Esophagus squamous epithelium (tissue), 5 donors: Measurements from ENCODE around the gene PRKCE. TPM values are rescaled to one million over a fixed set of nuclear protein-coding genes. Genes with fewer than 3 reads are reported as not detected.

Experiments
- DNase-seq: peaks from one replicate; lab custom pipeline; 2025; lab: John Stamatoyannopoulos, UW
- H3K27ac ChIP-seq, 4 donors: fragments of 200-600 bp; sonication (generic); one replicate each; pipeline ENCODE4 v1.5.1; 2016 to 2019; ENCODE audit warnings: mild to moderate bottlenecking in 1 of 4
- H3K27me3 ChIP-seq, 4 donors: fragments of 200-600 bp; sonication (generic); 1 replicate in 3 of 4; 2 replicates in 1 of 4; pipeline versions ENCODE4 v1.5.1 to v1.6.0; 2017 to 2021; ENCODE audit warnings: antibody characterized with exemption in 1 of 4
- H3K36me3 ChIP-seq, 3 donors: fragments of 200-600 bp; sonication (generic); one replicate each; pipeline ENCODE4 v1.5.1; 2016 to 2019
- H3K4me1 ChIP-seq, 3 donors: fragments of 200-600 bp; sonication (generic); one replicate each; pipeline ENCODE4 v1.5.1; 2017 to 2019
- H3K4me3 ChIP-seq, 4 donors: fragments of 200-600 bp; sonication (generic); 1 replicate in 3 of 4; 2 replicates in 1 of 4; pipeline ENCODE4 v1.5.1; 2016 to 2019; ENCODE audit warnings: mild to moderate bottlenecking in 2 of 4, moderate library complexity in 1 of 4
- H3K9me3 ChIP-seq, 3 donors: fragments of 200-600 bp; sonication (generic); one replicate each; pipeline ENCODE4 v1.5.1; 2016 to 2019
- POLR2A ChIP-seq, 4 donors: fragments of 450-650 bp; IDR thresholded peaks; one replicate each; pipeline ENCODE4 v1.6.1; 2017; ENCODE audit warnings: antibody characterized with exemption in 4 of 4, mild to moderate bottlenecking in 4 of 4, moderate library complexity in 3 of 4
- WGBS, 2 donors: methylation state at CpG; one replicate each; pipeline ENCODE4 v1.1.5; 2018; 5-methylcytosine and 5-hydroxymethylcytosine counted together
- intact Hi-C: fragments of 100-400 bp; cut with DNase I; formaldehyde crosslinking; loops from one replicate; pipeline ENCODE4 v1.15.0; 2022
- total RNA-seq, 4 donors: library from RNA; depleted of rRNA; stranded (reverse); fragments of >200 nt; gene quantifications; one replicate each; pipeline ENCODE4 v1.1.0, GENCODE V29; 2016
- TF ChIP-seq, protein P1 (sequence below), 6 experiments: fragments of 450-650 bp in 4 of 6; fragments of 200-600 bp in 2 of 6; sonication (generic) in 2 of 6; IDR thresholded peaks; one replicate each; pipeline ENCODE4 v1.5.1; 2016 to 2019; ENCODE audit warnings: antibody characterized with exemption in 6 of 6, mild to moderate bottlenecking in 4 of 6, moderate library complexity in 4 of 6
- donor health status: DM: yes; HTN: yes; CAD: no.

PRKCE gene
- total RNA-seq, 4 donors from 2014 or later = 6.5 to 13.7 (median 9.9) TPM

DNA sequence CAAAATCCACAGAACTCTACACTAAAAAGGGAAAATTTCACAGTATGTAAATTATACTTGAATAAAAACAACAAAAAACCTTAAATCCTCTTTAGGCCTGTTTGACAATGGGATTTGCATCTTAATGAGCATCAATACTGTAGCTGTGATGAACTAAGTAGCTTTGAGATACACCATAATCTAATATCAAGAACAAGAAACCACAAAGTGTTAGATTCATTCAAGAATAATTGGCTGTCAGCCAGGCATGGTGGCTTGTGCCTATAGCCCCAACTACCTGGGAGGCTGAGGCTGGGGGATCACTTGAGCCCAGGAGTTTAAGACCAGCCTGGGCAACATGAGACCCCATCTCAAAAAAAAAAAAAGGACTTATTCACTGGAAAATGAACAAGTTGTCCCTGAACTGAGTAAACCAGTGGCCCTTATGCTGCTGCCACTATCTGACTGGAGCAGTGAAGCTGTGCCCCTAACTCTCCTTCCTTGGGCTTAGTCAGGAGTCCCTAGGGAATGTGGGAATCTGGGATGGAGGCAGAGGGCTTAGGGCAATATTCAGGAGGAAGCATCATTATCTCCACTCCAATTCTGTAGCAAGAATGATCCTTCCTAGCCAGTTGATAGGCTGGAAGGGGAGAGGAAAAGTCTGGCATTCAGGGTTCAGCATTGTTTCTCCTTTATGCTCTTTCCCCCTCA, 88.5 kb downstream of the PRKCE start:
- no peak overlapping the region for H3K27ac ChIP-seq
- no peak for DNase-seq
- H3K27me3 ChIP-seq = no peaks in the 10 kb centered on the region
- intact Hi-C loops = no loop called here
- H3K9me3 ChIP-seq = no peaks in the 10 kb centered on the region
- TF ChIP-seq, protein P1, sequence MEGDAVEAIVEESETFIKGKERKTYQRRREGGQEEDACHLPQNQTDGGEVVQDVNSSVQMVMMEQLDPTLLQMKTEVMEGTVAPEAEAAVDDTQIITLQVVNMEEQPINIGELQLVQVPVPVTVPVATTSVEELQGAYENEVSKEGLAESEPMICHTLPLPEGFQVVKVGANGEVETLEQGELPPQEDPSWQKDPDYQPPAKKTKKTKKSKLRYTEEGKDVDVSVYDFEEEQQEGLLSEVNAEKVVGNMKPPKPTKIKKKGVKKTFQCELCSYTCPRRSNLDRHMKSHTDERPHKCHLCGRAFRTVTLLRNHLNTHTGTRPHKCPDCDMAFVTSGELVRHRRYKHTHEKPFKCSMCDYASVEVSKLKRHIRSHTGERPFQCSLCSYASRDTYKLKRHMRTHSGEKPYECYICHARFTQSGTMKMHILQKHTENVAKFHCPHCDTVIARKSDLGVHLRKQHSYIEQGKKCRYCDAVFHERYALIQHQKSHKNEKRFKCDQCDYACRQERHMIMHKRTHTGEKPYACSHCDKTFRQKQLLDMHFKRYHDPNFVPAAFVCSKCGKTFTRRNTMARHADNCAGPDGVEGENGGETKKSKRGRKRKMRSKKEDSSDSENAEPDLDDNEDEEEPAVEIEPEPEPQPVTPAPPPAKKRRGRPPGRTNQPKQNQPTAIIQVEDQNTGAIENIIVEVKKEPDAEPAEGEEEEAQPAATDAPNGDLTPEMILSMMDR (IDR thresholded peaks at IDR 0.05) = no peak
- TF ChIP-seq POLR2A (IDR thresholded peaks at IDR 0.05) = no peak
- H3K4me1 ChIP-seq = peaks cover 0 to 18% (median 6%) of the 10 kb centered on the region in 3 donors
- H3K4me3 ChIP-seq = no peak overlapping the region
- no peaks in the 10 kb centered on the region for H3K36me3 ChIP-seq

DNA sequence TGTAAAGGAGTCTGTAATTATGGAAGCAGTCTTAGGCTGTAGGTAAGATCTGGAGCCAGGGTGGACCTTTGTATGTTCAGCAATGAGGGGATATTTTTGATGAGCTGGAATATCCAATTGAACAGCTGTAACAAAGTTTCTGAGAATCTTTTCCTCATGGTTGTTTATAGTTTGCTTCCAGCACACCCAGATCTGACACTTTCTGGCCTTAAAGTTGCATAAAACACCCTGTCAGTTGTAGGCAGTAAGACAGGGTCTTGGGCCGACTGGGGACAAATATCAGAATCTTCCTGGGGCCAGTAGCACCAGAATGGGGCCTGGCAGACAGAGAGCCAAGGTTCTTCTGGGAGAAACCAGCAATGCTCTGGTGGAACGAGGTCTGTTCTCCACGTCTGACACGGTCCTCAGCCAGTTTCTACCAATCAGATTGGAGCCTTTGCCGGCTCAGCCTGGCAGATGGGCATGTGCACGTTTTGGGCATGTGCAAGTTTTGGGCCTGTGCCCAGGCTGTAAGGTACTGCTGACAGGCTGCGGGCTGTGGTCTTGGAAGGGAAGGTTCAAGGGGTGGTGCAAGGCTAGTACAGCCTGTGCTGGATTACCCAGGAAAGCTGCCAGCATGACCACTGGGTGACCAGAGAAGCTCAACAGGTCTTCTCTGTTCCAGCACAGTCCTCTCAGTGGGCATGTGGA, 89.8 kb downstream of the PRKCE start:
- intact Hi-C loops = no loop called here
- H3K27ac ChIP-seq = peak overlapping the region in 1 of 4 donors; percentile 1
- H3K4me1 ChIP-seq = peaks cover 0 to 28% (median 6%) of the 10 kb centered on the region in 3 donors

DNA sequence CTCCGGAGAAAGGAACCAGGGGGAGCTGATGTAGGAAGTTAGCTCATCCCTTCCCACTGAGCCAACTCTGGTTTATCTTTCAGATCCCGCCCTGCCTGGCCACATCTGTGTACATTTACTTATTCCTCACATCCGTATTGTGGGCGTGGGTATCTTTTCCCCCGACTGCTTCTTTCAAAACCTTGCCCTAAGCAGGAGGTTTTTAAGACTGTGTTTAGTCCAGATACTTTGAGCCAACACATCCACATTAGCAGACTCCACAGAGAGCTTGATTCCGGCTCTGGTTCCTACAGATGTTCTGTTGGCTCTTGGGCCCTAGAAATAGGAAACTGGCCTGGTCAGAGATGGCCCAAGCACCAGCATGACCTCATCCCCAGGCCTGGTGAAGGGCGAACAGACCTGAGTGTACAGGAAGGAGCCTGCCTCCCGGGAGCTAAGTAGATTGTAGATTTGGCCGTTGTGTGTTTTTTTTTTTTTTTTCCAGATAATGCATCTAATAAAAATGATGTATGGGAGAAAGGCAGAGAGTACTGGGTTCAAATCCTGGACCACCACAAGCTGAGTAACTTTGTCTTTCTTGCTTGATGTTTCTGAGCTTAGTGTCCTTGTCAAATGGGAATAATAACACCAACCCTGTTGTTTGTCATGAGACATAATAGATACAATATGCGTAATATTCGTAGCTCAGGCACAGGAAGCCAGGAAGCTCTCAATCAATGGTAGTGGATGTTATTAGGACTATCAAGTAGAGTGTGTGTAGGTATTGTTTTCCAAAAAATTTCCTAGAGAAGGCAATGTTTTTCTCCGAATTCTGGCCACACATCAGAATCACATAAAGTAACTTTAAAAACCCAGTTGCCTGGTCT, 92.3 kb downstream of the PRKCE start:
- DNase-seq = no peak
- Histone ChIP-seq H3K36me3 (no peaks in the 10 kb centered on the region), H3K4me1 (peaks cover 0 to 28% (median 6%) of the 10 kb centered on the region in 3 donors), H3K9me3 (no peaks in the 10 kb centered on the region), H3K27me3 (no peaks in the 10 kb centered on the region), H3K27ac (peak overlapping the region in 3 of 4 donors; percentile 50 to 63 (median 53)), H3K4me3 (no peak overlapping the region)
- no peak for TF ChIP-seq POLR2A (IDR thresholded peaks at IDR 0.05)
- TF ChIP-seq, protein P1 (IDR thresholded peaks at IDR 0.05) = no peak
- WGBS, 2 donors = 61 to 67% methylated on average over 12 of the region's 12 CpGs
- intact Hi-C loops = no loop called here

More for the DNA sequence above, 89.8 kb downstream of the PRKCE start:
- DNase-seq = no peak
- Histone ChIP-seq H3K4me3 (no peak overlapping the region), H3K36me3 (no peaks in the 10 kb centered on the region), H3K9me3 (no peaks in the 10 kb centered on the region), H3K27me3 (no peaks in the 10 kb centered on the region)
- WGBS, 2 donors = 67 to 68% methylated on average over 3 to 6 of the region's 7 CpGs
- TF ChIP-seq, protein P1 (IDR thresholded peaks at IDR 0.05) = no peak
- no peak for TF ChIP-seq POLR2A (IDR thresholded peaks at IDR 0.05)

DNA sequence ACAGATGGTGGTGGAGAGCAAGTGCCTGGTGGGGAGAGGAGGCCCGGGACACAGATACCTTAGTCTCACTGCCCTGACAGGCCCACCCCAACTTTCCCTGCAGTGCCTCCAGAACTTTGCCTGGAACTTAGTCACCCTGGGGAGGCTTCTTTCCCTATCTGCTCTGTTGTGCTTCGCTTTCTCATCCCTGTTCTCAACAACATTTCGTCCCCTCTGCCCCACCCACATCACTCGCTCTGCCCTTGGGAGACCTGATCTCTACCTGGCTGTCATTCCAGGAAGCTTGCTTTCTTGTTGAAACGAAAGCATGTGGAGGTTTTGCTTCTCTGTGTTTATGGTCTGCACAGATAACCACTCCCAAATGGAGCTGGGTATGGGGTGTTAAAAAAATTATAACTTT, 93.8 kb downstream of the PRKCE start:
- WGBS, 2 donors = 28 to 36% methylated on average over 4 to 5 of the region's 5 CpGs
- peak overlapping the region in 1 of 4 donors; percentile 6 for H3K27ac ChIP-seq
- no peaks in the 10 kb centered on the region for H3K27me3 ChIP-seq
- no peaks in the 10 kb centered on the region for H3K9me3 ChIP-seq
- TF ChIP-seq POLR2A (IDR thresholded peaks at IDR 0.05) = no peak
- TF ChIP-seq, protein P1 (IDR thresholded peaks at IDR 0.05) = no peak
- no peaks in the 10 kb centered on the region for H3K36me3 ChIP-seq
- no peak for DNase-seq
- intact Hi-C loops = no loop called here
- H3K4me1 ChIP-seq = peaks cover 0 to 29% (median 6%) of the 10 kb centered on the region in 3 donors
- H3K4me3 ChIP-seq = no peak overlapping the region
